Mucosa of rectum (tissue), 2 donors: ENCODE data around the gene SOCS7.

Experiments used
- H3K27ac ChIP-seq, 2 donors: one replicate each; pipeline ENCODE4 v1.7.0; 2013; ENCODE audit warnings: inconsistent platforms in 2 of 2, low read depth in 2 of 2, low read length in 2 of 2
- H3K27me3 ChIP-seq, 2 donors: one replicate each; pipeline ENCODE4 v1.7.0; 2013; ENCODE audit warnings: low read length in 2 of 2; ENCODE audit not compliant: control insufficient read depth in 2 of 2, insufficient read depth in 2 of 2
- H3K36me3 ChIP-seq, 2 donors: one replicate each; pipeline ENCODE4 v1.7.0; 2013; ENCODE audit warnings: low read length in 2 of 2; ENCODE audit not compliant: control insufficient read depth in 2 of 2, insufficient read depth in 2 of 2
- H3K4me1 ChIP-seq, 2 donors: one replicate each; pipeline ENCODE4 v1.7.0; 2013; ENCODE audit warnings: low read length in 2 of 2, mild to moderate bottlenecking in 1 of 2; ENCODE audit not compliant: control insufficient read depth in 2 of 2, insufficient read depth in 2 of 2
- H3K4me3 ChIP-seq, 2 donors: one replicate each; pipeline ENCODE4 v1.7.0; 2013; ENCODE audit warnings: low read length in 2 of 2
- H3K9ac ChIP-seq, 2 donors: one replicate each; pipeline ENCODE4 v1.7.0; 2013; ENCODE audit warnings: low read length in 2 of 2, low read depth in 1 of 2, mild to moderate bottlenecking in 1 of 2
- H3K9me3 ChIP-seq, 2 donors: one replicate each; pipeline ENCODE4 v1.7.0; 2013; ENCODE audit warnings: low read length in 2 of 2; ENCODE audit not compliant: control insufficient read depth in 2 of 2
- donor health status: healthy.
- donor health status: Normal muscosa, but diverticular disease.

SOCS7 gene

GRCh38 chr17:38336838-38337237 is 14.8 kb upstream of the SOCS7 start:
- H3K4me3 ChIP-seq: no peak overlapping the region
- no peak overlapping the region for H3K27ac ChIP-seq
- H3K4me1 ChIP-seq: no peaks in the 10 kb centered on the region
- no peaks in the 10 kb centered on the region for H3K36me3 ChIP-seq
- no peak overlapping the region for H3K9ac ChIP-seq
- H3K9me3 ChIP-seq: no peaks in the 10 kb centered on the region
- H3K27me3 ChIP-seq: peaks cover 0 to 4% of the 10 kb centered on the region in 2 donors

GRCh38 chr17:38338053-38338452 is 13.6 kb upstream of the SOCS7 start:
- Histone ChIP-seq H3K4me1 (no peaks in the 10 kb centered on the region), H3K4me3 (no peak overlapping the region), H3K9ac (no peak overlapping the region), H3K9me3 (no peaks in the 10 kb centered on the region), H3K27me3 (peaks cover 0 to 3% of the 10 kb centered on the region in 2 donors), H3K36me3 (no peaks in the 10 kb centered on the region), H3K27ac (no peak overlapping the region)

GRCh38 chr17:38338535-38338934 is 13.1 kb upstream of the SOCS7 start:
- Histone ChIP-seq H3K36me3 (no peaks in the 10 kb centered on the region), H3K27me3 (no peaks in the 10 kb centered on the region), H3K9ac (no peak overlapping the region), H3K4me3 (no peak overlapping the region), H3K27ac (no peak overlapping the region), H3K4me1 (no peaks in the 10 kb centered on the region), H3K9me3 (no peaks in the 10 kb centered on the region)

GRCh38 chr17:38339891-38340290 is 11.8 kb upstream of the SOCS7 start:
- Histone ChIP-seq H3K36me3 (no peaks in the 10 kb centered on the region), H3K4me3 (no peak overlapping the region), H3K9me3 (no peaks in the 10 kb centered on the region), H3K9ac (no peak overlapping the region), H3K4me1 (no peaks in the 10 kb centered on the region), H3K27me3 (peaks cover 0 to 2% of the 10 kb centered on the region in 2 donors), H3K27ac (no peak overlapping the region)

- H3K27ac ChIP-seq: no peak overlapping the region
- H3K9ac ChIP-seq: no peak overlapping the region
- no peak overlapping the region for H3K4me3 ChIP-seq
- H3K4me1 ChIP-seq: no peaks in the 10 kb centered on the region
- H3K36me3 ChIP-seq: no peaks in the 10 kb centered on the region
- no peaks in the 10 kb centered on the region for H3K9me3 ChIP-seq
- H3K27me3 ChIP-seq: peaks cover 0 to 2% of the 10 kb centered on the region in 2 donors
These were observed 10.5 kb upstream of the SOCS7 start for GRCh38 chr17:38341035-38341721.

- Histone ChIP-seq H3K27ac (no peak overlapping the region), H3K27me3 (peaks cover 0 to 2% of the 10 kb centered on the region in 2 donors), H3K9ac (no peak overlapping the region), H3K36me3 (no peaks in the 10 kb centered on the region), H3K4me3 (no peak overlapping the region), H3K9me3 (no peaks in the 10 kb centered on the region), H3K4me1 (no peaks in the 10 kb centered on the region)
These were observed 8.6 kb upstream of the SOCS7 start for GRCh38 chr17:38342886-38343607.

- no peak within 1 kb of the TSS for H3K4me3 ChIP-seq
- no peak within 1 kb of the TSS for H3K9ac ChIP-seq
- no peaks in the 10 kb centered on the region for H3K9me3 ChIP-seq
- H3K27ac ChIP-seq: no peak within 1 kb of the TSS
- H3K36me3 ChIP-seq: no peaks in the 10 kb centered on the region
- H3K27me3 ChIP-seq: peaks cover 0 to 2% of the 10 kb centered on the region in 2 donors
- H3K4me1 ChIP-seq: no peaks in the 10 kb centered on the region
These were observed 7.8 kb upstream of the SOCS7 start, which contains the start of gene GPR179 for GRCh38 chr17:38343608-38344419. Gene GPR179, minus strand, starts transcription at chr17:38343956. Its CDS starts 167 bp downstream, at chr17:38343789.

- no peaks in the 10 kb centered on the region for H3K4me1 ChIP-seq
- H3K27ac ChIP-seq: no peak overlapping the region
- no peak overlapping the region for H3K9ac ChIP-seq
- H3K4me3 ChIP-seq: no peak overlapping the region
- no peaks in the 10 kb centered on the region for H3K36me3 ChIP-seq
- H3K9me3 ChIP-seq: no peaks in the 10 kb centered on the region
- peaks cover 0 to 2% of the 10 kb centered on the region in 2 donors for H3K27me3 ChIP-seq
These were observed 7.3 kb upstream of the SOCS7 start for GRCh38 chr17:38344420-38344745.

- H3K36me3 ChIP-seq: no peaks in the 10 kb centered on the region
- H3K9me3 ChIP-seq: no peaks in the 10 kb centered on the region
- H3K9ac ChIP-seq: no peak overlapping the region
- peaks cover 0 to 2% of the 10 kb centered on the region in 2 donors for H3K27me3 ChIP-seq
- peaks cover 0 to 2% of the 10 kb centered on the region in 2 donors for H3K4me1 ChIP-seq
- H3K27ac ChIP-seq: no peak overlapping the region
- H3K4me3 ChIP-seq: no peak overlapping the region
These were observed 5.9 kb upstream of the SOCS7 start for GRCh38 chr17:38345743-38346142.
